CD4-positive, alpha-beta T cell treated with Interferon alpha-2 for 1 hour (primary cell): Measurements from ENCODE around the gene LMNA.
"Not testable (repeated sequence)": the region's sequence is repeated elsewhere in the genome, so short reads cannot be mapped to it uniquely, and the experiment has no call there.

Experiments
- DNase-seq, 2 donors: peaks; one replicate each; pipeline ENCODE4 v3.0.0-alpha.2; 2020 to 2022

The LMNA gene

GRCh38 chr1:156104861-156105832, 9.4 kb upstream of the LMNA start:
- DNase-seq: peak in 1 of 2 donors; percentile 25

DNA sequence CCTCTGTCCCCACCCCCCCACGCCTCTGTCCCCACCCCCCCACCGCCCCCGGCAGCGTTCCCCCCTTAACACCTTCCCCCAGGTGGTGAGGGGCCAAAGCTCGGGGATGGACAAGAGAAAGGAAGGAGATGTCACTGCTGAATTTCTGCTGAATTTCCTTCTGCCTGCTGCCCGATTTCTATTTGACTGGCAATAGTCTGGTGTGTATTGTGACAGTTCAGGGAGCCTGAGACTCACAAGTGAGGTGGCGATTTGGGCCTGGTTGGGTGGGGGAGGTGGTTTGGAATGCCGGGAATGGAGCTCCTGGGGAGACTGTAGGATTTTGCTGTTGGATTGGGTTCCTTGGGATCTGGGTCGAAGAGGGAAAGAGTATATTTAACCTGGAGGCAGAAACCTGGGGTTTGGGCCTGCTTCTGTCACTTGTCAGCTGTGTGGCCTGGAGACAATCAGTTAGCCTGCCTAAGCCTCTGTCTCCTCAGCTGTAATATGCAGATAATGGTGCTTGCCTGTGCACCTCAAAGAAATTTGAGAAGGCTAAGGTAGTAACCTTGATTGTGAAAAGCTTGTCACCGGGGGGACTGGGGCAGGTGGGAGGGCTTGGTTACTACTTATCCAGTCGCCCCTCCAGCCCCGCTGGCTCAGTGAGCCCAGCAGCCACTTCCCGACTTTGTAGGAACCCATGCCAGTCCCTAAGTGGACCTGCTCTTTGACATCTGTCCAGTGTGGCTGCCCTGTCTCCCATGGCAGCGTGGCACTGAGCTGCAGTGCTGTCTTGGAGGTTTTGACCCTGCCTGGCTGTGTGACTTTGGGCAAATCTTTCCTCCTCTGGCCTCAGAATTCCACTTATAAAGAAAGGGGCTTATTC, 7.7 kb upstream of the LMNA start:
- no peak for DNase-seq

- DNase-seq: no peak
Observed at GRCh38 chr1:156108057-156108456, 6.5 kb upstream of the LMNA start.

DNA sequence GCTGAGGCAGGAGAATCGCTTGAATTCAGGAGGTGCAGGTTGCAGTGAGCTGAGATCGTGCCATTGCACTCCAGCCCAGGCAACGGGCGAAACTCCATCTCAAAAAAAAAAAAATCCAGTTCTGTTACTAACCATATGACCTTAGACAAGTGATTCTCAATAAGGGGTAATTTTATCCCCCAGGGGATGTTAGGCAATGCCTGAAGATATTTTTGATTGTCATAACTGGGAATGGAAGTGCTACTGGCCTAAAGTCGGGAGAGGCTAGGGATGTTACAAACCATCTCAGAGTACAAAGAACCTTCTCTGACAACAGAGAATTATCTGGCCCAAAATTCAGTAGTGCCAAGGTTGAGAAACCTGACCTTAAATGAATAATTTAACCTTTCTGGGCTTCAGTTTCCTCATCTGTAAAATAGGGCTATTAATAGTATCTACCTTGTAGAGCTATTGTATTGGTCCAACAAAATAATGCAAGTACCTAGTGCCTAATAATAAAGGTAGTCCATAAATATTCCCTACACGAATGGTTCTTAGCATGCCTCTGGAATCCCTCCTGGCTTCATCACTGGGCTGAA, 5.8 kb upstream of the LMNA start:
- no peak for DNase-seq

DNA sequence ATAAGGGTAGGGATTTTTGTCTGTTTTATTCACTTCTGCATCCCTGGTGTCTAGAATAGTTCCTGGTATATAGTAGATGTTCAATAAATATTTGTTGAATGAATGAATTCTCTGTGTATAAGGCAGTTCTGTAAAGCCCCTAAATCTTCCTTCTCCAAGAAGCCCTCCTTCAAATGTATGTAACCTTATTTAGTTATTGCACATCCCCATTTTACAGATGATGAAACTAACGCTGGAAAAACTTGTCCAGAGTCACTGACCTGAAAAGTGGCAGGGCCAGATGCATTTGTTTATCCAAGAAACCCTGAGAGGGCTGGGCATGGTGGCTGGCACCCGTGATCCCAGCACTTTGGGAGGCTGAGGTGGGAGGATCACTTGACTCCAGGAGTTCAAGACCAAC, 4.3 kb upstream of the LMNA start:
- DNase-seq: no peak

GRCh38 chr1:156111355-156111962, 3.1 kb upstream of the LMNA start:
- DNase-seq: no peak

DNA sequence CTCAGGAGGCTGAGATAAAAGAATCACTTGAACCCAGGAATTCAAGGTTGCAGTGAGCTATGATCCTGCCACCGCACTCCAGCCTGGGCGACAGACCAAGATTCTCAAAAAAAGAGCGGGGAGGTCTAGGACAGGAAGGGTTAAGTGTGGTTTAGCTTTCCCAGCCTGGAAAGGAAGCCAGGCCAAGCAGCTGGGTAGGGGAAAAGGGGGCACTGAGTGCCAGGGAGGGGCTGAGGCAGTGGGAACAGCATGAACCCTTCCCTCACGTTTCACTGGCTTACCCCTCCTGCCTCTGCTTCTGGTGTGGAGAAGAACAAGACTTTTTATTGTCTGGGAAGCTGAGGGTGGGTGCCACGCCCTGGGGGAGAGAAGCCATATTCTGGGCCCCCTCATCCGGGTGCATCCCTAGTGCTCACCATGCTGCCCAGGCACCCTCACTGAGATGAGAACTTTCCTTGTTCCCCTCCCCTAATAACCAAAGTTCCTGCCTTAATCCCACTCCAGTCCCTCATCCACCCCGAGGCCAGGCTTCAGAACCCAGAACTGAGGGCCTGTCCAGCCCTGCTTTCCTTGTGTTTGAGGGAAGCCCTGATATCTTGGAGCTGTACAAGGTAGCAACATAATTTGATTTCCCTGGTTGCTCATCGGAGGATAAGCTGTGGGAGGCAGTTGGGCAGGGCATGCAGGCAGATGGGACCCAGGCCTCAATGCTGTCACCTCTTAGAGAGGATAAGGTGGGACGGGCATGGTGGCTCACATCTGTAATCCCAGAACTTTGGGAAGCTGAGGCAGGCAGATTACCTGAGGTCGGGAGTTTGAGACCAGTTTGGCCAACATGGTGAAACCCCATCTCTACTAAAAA, 2.0 kb upstream of the LMNA start:
- DNase-seq: no peak

GRCh38 chr1:156113282-156113950, 1.1 kb upstream of the LMNA start:
- no peak for DNase-seq

GRCh38 chr1:156114919-156115513, 505 bp downstream of the LMNA start:
- DNase-seq: peak in 1 of 2 donors; percentile 33

DNA sequence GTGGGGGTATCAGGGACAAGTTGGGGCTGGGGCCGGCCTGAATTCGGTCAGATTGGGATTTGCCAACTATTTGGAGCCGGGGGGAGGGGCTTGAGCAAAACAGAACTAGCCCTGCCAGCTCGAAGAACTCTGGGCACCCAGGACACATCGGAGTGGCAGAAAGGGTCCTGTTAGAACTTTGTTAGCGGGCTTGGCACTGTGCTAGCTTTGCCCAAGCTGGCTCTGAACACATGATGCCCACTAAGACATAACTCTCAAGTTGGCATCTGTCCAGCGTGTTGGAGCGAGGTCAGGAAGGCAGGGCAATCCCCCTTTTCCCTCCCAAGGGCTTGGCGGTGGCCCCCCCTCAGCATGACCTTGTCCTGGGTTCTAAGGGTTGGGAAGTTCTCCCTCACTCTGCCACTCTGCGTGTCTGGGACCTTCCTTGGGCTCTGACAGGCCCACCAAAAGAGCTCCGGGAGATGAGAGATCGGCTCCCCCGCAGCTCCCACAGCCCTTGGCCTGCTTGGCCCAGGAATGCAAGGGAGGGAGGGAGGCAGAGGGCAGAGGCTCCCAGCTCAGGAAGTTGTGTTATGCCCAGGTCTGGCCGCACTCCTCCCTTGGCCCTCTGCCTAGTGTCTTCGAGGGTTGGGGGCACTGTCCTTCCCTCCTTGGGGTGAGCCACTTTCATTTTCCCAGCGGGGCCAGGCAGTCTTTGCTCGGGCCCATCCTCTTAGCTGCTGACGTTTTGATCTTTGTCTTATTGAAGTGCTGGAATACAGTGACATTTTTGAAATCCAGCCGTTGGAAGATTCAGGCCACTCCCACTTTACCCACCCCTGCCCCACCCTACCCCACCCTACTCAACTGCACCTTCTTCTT, 1.2 kb downstream of the LMNA start:
- DNase-seq: peak in 1 of 2 donors; percentile 44

- not testable (repeated sequence) for DNase-seq
Observed at GRCh38 chr1:156116731-156117130, 2.2 kb downstream of the LMNA start.

DNA sequence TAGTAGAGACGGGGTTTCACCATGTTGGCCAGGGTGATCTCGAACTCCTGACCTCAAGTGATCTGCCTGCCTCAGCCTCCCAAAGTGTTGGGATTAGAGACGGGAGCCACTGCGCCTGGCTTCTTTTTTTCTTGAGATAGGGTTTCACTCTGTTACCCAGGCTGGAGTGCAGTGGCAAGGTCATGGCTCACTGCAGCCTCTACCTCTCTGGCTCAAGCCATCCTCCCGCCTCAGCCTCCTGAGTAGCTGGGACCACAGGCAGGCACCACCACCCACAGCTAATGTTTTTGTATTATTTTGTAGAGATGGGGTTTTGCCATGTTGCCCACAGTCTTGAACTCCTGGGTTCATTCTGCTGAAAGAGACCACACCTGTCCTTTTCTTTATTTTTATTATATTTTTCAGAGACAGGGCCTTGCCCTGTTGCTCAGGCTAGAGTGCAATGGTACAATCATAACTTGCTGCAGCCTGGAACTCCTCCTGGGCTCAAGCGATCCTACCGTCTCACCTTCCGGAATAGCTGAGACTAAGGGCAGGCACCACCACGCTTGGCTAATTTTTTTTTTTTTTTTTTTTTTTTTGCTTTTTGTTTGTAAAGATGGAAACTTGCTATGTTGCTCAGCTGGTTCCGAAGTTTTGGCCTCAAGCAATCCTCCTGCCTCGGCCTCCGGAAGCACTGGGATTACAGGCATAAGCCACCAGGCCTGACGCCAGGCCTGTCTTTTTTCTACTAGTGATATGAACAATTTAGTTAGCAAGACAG, 3.1 kb downstream of the LMNA start:
- DNase-seq: peak in 1 of 2 donors; percentile 21

DNA sequence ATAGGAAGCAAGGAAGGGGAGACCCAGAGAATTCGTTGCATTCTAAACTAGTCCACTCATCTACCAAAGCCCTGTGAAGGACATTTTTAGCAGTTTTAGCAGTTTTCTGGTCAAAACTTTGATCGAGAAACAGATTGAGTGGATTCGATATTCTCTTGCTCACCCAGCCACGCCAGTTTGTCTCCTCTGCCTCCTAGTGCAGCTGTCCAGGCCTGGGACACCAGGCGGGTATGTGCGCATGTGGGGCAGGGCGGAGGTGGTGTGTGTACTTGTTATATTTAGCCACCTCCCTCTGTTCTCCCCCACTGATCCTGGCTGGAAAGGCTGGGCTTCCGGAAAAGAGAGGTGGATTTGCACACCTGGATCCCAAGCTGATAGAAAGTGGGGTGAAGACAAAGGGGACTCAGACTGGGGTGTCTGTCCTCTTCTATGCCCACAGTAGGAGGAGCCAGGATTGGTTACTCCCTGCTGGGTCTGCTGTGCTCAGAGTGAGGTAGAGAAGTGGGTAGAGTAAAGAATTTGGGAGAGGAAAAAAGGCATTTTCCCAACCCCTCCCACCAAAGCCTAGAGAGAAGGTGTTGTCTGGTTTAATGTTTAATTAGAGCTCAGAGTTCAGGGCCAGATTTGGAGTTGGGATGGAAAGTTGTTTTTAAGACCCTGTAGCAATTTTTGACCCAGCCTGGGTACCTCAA, 3.8 kb downstream of the LMNA start:
- DNase-seq: peak in 1 of 2 donors; percentile 30

GRCh38 chr1:156119503-156120209, 5.1 kb downstream of the LMNA start:
- peak; percentile 43 to 68 for DNase-seq

- no peak for DNase-seq
Observed at GRCh38 chr1:156120318-156120717, 5.8 kb downstream of the LMNA start.

DNA sequence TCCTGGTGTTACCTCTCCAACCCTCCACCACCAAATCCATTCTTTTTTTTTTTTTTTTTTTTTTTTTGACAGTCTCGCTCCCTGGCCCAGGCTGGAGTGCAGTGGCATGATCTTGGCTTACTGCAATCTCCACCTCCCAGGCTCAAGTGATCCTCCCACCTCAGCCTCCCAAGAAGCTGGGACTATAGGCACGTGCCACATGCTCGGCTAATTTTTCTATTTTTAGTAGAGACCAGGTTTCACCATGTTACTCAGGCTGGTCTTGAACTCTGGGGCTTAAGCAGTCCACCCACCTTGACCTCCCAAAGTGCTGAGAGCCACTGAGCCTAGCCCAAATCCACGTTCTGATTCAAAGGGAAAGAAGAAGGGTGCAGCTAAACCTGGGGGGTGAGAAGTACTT, 6.5 kb downstream of the LMNA start:
- not testable (repeated sequence) for DNase-seq

DNA sequence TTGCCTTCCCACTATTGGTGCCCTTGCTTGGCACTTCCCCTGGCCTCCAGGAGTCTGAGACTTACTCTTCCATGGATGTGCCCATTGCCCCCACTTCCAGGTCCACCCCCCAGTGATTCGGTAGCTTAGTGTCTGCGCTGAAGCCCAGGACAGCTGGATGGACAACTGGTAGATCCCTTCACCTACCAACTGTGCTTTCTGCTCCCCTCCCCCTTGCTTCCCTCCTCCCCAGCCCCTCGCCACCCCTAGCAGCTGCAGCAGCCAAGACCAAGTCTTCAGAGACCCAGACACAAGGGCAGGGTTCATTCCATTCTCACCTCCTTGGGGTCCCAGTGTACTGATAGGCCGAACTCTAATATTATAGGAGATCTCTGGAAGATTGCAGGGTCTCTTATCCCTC, 6.9 kb downstream of the LMNA start:
- peak in 1 of 2 donors; percentile 14 for DNase-seq

DNA sequence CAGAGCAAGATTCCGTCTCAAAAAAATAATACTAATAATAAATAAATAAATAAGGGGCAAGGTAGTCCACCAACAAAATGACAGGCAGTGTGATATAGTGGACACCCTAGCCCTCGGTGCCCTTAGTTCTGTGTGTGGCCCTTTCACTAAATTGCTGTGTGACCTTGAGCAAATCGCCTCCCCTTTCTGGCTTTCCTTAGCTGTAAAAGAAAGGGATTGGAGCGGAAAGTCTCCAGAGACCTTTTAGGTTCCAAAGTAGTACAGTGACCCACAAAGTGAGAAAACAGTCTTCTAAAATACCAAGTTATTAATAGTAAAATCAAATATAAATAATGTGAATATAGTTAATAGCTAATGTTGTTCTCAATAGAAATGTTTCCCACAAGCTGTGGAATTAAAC, 7.6 kb downstream of the LMNA start:
- DNase-seq: peak in 1 of 2 donors; percentile 16
